Astrocyte of the cerebellum (primary cell): ENCODE measurements around the gene NLRC3.

Source experiments
- DNase-seq: peaks from one replicate; pipeline ENCODE4 v3.0.0-alpha.2; 2011; ENCODE audit warnings: low read depth
- H3K4me3 ChIP-seq: 2 replicates; pipeline ENCODE4 v1.5.1; 2011; ENCODE audit warnings: mild to moderate bottlenecking, low read depth, low read length, moderate library complexity
- CTCF ChIP-seq: IDR thresholded peaks from 2 replicates; pipeline ENCODE4 v1.5.1; 2012; ENCODE audit warnings: low read length, low read depth, moderate library complexity, mild to moderate bottlenecking; ENCODE audit errors: missing control alignments
- in situ Hi-C: cut with HindIII; loops from 2 replicates; pipeline ENCODE4 v1.10.0; 2017; ENCODE audit warnings: low sequenced_read_pairs

NLRC3 gene

GRCh38 chr16:3595110-3595486 is 17.9 kb upstream of the NLRC3 start:
- no peak for TF ChIP-seq CTCF
- H3K4me3 ChIP-seq: no peak overlapping the region
- DNase-seq: no peak
- in situ Hi-C loops: no loop called here

- H3K4me3 ChIP-seq: no peak overlapping the region
- in situ Hi-C loops: no loop called here
- no peak for DNase-seq
- TF ChIP-seq CTCF: no peak
These were observed 17.3 kb upstream of the NLRC3 start for GRCh38 chr16:3594316-3595109.

GRCh38 chr16:3592559-3592958 is 15.4 kb upstream of the NLRC3 start:
- H3K4me3 ChIP-seq: no peak overlapping the region
- in situ Hi-C loops: no loop called here
- TF ChIP-seq CTCF: no peak
- DNase-seq: no peak

GRCh38 chr16:3591991-3592390 is 14.8 kb upstream of the NLRC3 start:
- in situ Hi-C loops: no loop called here
- TF ChIP-seq CTCF: no peak
- no peak for DNase-seq
- no peak overlapping the region for H3K4me3 ChIP-seq

GRCh38 chr16:3591436-3591803 is 14.2 kb upstream of the NLRC3 start:
- no peak for TF ChIP-seq CTCF
- in situ Hi-C loops: no loop called here
- H3K4me3 ChIP-seq: no peak overlapping the region
- DNase-seq: no peak

- no peak for DNase-seq
- in situ Hi-C loops: no loop called here
- H3K4me3 ChIP-seq: no peak overlapping the region
- TF ChIP-seq CTCF: no peak
These were observed 13.7 kb upstream of the NLRC3 start for GRCh38 chr16:3590736-3591435.
